ENCODE data around the gene FLACC1.
"Not testable (repeated sequence)": the region's sequence is repeated elsewhere in the genome, so short reads cannot be mapped to it uniquely, and the experiment has no call there.

The FLACC1 gene

DNA sequence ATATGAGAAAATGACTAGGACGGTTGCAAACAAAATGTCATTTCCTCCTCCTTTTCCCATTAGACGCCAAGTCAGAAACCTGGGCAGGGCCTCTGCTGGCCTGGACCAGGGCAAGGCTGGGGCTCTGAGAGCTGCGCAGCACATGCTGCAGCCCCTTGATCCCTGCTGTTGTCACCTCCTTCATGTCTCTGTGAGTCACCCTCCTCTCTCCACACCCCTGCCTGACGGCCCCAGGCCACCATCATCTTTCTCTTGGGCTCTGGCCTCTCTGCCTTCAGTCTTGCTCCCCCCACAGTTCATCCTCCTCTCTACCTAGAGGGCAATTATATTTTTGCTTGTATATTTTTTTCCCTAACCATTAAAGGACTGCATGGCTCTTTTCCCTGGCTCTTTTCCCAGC, 10.0 kb downstream of the FLACC1 start:
- DNase-seq, result no peak

DNA sequence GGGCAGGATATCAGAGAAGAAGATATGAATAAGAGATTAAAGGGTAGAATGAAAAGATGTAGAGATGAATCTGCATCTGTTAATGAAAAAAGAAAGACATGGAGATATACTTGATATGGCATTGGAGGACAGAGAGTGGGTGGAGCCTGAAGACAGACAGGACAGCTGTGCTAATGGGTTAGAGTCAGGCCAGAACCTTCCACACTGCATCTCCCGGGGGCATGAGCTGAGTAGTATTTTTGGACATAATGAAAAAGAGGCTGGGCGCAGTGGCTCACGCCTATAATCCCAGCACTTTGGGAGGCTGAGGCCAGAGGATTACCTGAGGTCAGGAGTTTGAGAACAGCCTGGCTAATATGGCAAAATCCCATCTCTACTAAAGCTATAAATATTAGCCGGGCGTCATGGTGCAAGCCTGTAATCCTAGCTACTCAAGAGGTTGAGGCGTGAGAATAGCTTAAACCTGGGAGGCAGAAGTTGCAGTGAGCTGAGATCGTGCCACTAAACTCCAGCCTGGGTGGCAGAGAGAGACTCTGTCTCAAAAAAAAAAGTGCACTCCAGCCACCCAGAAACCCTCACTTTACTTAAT, 11.4 kb downstream of the FLACC1 start:
- no peak for DNase-seq

DNA sequence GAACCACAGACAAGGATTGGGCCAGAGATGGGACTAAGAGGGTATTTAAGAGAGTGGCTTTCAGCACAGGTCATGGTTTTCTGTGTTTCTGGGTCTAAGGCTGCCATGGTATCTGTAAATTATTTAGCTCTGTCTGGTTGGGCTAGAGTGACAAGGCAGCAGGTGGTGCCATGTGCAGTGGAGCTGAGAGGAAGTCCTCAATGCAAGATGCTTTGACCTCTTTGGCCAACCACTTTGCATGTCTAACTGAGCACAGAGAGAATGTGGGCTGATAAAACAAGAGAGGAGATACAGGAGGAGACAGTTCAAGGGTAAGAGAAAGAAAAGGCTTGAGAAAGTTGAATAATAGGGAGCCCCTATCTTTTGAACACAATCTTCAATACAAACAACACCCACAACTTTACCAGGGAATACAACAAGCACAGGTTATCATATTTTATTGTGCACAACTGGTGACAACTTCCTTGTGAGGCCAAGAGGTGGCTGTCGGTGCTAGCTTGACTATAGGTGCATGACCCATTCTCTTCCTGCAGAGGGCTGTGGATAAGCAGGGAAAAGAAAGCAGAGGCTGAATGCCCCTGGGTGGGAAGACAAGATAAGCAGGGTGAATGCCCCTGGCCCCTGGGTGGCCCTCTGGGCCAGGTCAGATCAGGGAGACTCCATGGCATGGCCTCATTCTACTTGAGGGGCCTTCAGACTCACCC, 12.3 kb downstream of the FLACC1 start:
- DNase-seq, result no peak

DNA sequence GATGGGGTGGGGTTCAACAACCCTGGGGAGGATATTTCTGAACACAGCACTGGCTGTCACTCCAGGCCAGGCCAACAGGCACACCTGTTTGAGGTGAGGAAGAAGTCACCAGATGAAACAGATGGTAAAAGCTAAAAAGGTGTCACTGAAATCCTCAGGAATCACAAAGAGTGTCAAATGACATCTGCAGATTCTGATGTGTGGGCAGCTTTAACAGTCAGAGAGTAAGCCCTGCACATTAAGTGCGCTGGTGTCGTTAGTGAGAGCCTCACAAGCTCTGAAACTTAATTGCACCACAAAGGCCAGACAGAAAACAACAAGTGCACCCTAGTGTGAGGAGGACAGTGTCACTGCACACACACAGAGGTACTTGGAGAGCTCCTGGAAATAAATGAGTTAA, 13.6 kb downstream of the FLACC1 start:
- DNase-seq, result no peak

DNA sequence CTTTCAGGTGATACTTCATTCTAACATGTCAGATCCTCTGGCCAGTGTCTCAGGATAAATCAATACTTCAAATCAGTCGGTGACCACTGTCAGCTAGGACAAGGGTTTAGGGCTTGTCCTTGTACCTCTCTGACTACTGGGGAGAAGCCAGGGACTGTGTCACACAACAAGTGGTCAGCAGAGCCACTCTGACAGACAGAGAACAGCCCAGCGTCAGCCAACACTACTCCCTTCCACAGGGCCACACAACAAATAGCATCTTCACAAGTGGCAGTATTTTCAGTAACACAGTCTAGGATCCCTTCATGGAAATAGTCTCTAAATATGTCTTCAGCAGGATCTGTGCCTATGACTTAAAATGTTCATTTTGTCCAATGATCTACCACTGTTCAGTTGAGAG, 14.2 kb downstream of the FLACC1 start:
- no peak for DNase-seq

DNA sequence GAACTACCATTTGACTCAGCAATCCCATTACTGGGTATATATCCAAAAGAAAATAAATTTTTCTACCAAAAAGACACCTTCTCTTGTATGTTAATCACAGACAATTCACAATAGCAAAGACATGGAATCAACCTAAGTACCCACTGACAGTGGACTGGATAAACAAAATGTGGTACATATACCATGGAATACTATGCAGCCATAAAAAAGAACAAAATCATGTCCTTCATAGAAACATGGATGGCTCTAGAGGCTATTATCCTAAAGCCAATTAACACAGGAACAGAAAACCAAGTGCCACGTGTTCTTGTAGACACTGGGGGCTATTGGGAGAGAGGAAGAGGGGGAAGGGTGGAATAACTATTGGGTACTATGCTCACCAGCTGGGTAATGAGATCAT, 27.7 kb downstream of the FLACC1 start:
- no peak for DNase-seq

DNA sequence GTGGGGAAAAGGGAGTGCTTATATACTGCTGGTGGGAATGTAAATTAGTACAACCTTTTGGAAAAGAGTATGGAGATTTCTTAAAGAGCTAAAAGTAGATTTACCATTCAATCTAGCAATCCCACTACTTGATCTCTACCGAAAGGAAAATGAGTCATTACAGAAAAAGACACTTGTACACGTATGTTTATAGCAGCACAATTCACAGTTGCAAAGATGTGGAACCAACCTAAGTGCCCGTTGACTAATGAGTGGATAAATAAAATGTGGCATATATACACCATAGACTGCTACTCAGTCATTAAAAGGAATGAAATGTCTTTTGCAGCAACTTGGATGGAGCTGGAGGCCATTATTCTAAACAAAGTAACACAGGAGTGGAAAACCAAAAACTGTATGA, 29.5 kb downstream of the FLACC1 start:
- no peak for DNase-seq

DNA sequence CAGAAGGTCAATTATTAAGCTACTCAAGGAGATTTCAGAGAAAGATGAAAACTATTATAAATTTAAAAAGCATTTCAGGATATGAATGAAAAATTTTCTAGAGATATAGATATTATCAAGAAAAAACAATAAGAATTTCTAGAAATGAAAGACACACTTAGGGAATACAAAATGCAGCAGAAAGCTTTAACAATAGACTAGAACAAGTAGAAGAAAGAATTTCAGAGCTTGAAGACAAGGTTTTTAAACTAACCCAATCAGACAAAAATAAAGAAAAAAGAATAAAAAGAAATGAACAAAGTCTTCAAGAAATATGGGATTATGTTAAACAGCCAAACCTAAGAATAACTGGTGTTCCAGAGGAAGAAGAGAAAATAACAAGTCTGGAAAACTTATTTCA, 34.4 kb downstream of the FLACC1 start:
- DNase-seq, result no peak

DNA sequence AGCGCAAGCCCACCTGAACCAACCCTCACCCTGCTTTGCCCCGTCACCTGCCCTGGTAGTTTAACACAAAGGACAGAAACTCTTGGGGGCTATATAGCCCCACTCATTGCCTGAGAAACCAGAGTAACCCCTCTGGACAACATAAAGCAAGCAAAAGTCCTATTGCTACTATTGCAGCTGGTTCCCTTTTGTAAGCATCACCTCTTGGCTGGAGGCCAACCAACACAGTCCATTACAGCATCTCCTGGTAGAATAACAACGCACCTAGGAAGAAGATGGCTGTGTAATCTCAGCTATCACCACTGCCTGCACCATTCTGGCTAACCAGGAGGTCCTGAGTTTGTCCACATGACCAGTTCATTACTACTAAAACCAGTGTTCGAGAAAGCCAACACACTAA, 36.4 kb downstream of the FLACC1 start:
- DNase-seq, result no peak

DNA sequence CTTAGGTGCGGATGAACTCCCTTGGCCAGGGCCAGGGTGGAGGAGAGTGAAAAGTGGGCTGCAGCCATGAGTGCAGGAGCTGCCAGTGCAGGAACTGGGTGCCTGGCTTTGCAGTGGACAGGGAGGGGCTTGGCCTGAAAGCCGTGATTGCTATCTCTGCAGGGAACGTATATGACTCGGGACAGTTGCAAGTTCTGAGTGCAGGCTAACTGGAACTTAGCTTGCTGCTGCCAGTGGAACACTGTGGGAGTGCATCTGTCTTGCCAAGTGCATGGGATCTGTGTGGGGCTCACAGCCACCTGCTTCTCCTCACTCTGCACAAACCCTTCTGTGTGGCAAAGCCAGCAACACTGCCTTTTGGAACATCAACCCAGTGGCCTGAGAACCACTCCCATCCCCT, 36.9 kb downstream of the FLACC1 start:
- no peak for DNase-seq

DNA sequence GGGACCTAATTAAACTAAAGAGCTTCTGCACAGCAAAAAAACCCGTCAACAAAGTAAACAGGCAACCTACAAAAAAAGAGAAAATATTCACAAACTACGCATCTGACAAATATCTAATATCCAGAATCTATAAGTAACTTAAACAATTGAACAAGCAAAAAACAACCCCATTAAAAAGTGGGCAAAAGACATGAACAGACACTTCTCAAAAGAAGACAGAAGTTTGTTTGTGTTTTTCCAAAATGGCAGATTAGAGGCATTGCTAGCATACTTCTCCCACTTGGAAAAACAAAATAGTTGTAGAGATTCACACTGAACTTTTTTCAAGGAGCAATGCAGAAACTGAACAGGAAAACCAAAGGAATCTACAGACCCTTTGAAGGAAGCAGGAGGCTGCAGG, 37.6 kb downstream of the FLACC1 start:
- no peak for DNase-seq

DNA sequence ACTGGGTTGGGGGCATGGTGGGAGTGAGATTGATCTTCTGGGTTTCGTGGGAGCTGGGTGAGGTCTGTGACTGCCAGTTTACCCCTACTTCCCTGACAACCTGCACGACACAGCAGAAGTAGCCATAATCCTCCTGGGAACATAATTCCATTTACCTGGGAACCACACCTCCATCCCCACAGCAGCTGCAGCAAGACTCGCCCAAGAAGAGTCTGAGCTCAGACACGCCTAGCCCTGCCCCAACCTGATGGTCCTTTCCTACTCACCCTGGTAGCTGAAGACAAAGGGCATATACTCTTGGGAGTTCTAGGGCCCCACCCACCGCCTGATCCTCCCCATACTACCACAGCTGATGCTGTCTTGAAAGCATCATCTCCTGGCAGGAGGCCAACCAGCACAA, 43.8 kb downstream of the FLACC1 start:
- no peak for DNase-seq

DNA sequence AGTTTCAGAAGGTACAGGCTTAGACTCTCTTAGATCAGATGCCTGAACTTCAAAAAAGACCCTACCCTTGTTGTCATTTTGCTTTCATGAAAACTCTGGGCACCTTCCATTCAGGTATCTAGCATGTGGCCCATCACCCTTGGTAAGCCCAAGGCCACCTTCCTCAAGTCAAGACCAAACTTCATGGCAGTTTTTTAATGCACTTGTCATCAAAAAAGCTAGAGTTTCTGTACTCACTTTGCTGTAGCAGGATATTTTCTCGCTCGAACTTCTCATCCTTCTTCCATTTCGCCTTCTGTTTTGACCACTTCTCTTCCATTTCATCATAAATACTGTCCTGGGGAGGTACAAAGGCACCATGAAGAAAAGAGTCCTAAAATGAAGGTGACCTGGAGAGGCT, 48.2 kb downstream of the FLACC1 start:
- DNase-seq, result no peak

DNA sequence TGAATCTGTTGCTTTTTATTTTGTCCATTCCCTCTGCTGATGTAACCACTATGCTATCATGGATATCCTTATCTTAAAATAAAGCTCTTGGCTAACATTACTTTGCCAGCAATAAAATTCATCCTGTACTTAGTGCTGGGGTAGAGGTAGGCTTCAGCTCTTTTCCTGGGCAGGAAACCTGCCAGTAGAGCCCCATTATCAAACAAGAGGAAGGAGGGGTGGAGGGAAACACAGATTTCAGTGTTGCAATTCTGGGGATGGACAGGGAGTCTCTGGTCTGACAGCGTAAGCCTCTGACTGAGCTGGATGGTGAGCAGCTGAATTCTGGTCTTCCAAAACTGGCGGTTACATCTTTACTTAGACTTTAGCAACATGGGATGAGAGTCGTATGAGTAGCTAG, 49.3 kb downstream of the FLACC1 start:
- DNase-seq, result no peak

DNA sequence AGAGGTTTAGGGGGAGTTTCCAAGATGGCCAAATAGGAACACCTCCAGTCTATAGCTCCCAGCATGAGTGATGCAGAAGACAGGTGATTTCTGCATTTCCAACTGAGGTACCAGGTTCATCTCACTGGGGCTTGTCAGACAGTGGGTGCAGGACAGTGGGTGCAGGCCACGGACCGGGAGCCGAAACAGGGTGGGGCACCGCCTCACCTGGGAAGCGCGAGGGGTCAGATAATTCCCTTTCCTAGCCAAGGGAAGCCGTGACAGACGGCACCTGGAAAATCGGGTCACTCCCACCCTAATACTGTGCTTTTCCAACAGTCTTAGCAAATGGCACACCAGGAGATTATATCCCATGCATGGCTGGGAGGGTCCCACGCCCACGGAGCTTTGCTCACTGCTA, 57.2 kb downstream of the FLACC1 start:
- DNase-seq, result not testable (repeated sequence)

DNA sequence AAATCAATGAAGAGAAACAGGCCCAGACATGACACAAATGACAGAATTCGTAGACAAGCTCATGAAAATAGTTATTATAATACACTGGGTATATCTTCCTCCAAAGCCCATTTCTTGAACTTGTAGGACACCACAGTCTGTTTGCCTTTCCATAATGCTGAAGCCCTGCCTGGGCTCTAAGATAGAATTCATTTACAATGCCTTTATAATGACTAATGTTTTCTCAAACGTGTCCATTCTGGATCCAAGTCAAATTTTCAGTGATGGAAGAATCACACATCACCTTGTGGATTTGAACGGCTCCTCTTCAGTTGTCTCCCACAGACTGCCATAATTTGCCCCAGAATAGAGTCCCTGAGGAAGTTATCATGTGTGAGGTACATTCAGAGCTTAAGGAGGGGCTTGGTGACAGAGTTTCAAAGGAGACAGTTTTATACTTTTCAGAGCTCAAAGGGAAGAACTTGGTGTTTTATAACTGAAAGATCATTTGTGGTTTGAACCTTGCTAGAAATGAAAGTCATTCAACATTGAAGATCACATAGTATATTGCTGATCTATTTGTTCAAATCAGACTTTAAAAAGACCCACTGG, 58.6 kb downstream of the FLACC1 start:
- DNase-seq, result no peak

DNA sequence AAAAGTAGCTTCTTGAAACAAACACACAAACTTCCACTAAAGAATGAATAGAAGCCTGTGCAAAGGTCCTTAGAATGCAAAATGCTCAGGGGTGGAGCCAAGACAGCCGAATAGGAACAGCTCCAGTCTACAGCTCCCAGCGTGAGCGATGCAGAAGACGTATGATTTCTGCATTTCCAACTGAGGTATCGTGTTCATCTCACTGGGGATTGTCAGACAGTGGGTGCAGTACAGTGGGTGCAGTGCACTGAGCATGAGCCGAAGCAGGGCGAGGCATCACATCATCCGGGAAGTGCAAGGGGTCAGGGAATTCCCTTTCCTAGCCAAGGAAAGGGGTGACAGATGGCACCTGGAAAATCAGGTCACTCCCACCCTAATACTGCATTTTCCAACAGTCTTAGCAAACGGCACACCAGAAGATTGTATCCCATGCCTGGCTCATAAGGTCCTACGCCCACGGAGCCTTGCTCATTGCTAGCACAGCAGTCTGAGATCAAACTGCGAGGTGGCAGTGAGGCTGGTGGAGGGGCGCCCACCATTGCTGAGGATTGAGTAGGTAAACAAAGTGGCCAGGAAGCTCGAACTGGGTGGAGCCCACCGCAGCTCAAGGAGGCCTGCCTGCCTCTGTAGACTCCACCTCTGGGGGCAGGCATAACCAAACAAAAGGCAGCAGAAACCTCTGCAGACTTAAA, 66.5 kb downstream of the FLACC1 start:
- DNase-seq, result not testable (repeated sequence)

DNA sequence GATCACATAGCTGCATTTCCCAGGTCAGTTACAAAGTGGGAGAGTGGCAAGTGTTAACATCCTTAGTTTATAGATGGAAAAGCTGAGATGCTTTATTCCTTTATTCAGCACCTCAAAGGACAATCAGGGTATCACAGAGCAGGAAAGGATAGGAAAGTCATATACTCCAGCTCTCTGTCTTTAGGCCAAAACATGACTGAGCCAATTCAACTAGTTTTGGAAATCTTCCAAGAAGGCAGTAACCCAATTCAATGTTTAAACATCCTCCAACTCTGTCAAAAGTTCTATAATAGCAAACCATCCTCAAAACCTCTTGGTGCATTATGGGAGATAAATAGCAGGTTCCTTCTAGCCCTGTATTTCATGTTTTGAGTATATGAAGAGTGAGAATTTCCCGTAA, 71.6 kb downstream of the FLACC1 start:
- no peak for DNase-seq

DNA sequence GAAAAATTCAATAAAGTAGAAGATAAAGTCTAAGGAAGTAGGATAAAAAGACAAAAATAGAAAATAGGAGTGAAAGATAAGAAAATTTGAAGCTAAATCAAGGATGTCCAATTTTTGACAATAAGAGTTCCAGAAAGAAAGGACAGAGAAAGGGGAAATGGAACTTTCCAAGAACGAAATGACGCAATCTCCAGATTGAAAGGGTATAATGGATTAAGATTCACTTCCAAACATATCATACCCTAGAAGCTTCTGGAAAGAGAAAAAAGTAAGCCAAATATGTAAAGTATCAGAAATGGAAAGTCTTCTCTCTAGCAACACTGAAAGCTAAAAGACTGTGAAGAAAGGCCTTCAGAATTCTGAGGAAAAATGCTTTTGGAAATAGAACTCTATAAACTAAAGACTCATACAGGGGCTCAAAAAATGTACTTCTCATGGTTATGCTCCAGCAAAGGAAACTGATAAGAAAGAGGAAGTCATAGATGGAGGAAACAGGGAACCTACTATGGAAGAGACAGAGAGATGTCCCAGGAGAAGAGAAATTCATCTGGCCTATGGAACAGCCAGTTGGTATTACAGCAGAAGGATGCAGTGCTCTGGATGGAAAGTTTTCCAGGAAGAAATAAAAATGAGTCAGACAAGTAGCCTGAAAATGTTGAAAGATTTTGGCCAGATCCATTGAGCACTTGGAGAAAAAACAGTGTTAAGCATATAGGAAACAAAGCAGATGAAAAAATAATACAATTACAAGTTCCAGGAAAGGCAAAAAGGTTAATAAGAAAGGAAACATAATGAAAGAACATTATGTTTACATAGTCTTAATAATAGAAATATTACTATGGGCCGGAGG, 76.7 kb downstream of the FLACC1 start:
- DNase-seq, result no peak

DNA sequence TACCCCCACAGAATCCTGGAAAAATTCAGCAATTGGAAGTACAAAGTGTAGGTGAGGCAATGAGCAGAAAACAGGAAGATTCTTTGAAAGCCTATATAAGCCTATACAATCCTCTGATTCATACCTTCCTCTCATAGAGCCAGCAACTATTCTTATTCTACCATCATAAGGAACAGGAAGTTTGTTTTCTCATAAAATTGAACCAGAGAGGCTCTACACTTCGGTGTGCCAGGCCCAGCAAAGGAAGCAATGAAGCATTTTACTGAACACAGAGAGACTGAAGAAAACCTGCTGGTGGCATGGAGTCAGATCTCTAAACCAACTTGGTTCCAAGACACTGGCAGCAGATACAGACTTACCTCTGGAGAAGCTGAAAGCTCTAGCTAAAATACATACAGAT, 78.1 kb downstream of the FLACC1 start:
- DNase-seq, result no peak

DNA sequence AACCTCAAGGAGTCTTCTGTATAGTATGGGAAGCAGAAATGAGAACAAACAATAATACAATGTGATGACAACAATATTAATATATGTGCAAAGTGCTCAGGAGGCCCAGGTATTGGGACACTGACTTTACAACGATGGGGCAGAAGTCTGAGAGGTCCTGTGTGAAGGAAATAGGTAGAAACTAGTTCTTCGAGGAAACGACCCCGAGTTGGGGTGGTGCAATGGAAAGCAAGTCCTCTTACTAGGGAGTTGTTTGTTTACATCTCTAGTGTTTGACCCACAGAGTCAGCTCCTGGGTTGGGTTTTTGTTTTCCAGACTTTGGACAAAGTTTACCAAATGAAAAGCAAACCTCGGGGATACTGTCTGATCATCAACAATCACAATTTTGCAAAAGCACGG, 80.6 kb downstream of the FLACC1 start:
- no peak for DNase-seq

DNA sequence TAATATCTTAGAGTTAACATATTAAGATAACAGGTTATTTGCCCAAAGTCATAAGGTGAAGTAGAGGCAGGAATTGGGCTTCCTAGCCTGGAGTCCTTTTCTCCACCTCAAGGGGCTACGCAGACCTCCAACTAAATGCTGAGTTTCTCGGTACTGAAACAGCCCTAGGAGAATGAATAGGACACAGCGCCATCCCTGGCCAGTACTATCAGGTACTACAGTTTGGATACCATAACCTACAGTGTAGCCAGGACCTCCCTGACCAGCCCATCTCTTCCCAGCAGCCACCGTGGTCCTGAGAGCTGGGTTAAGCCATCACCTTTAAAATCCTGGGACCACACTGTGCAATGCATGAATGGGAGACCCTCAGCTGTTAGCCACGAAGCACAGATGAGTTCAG, 81.2 kb downstream of the FLACC1 start:
- no peak for DNase-seq

DNA sequence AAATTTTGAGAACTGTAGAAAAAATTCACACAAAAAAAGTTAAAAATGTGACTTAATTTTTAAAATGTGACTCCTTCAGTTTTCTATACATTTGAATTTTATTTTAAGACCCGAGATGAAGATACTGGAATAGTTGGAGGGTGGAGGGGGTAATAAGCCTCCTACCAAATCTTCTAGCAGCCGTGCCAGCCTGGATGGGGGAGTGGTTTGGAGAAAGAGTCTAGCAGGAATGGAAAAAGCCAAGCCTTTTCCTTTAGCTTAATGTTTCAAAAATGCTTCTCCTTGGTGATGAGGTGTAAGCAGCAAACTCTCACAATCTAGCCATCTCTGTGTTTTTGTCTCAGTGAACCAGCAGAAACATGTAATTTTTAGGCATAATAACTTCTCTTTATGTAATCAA, 82.1 kb downstream of the FLACC1 start:
- no peak for DNase-seq

All from stimulated activated CD8-positive, alpha-beta memory T cell treated with anti-CD3 and anti-CD28 coated beads, Interleukin-4, amount 100 ng/mL, for 48 hours (primary cell).